ENCODE results near the gene CIAPIN1.
"Not testable (repeated sequence)": the region's sequence is repeated elsewhere in the genome, so short reads cannot be mapped to it uniquely, and the experiment has no call there.

CIAPIN1 gene

DNA sequence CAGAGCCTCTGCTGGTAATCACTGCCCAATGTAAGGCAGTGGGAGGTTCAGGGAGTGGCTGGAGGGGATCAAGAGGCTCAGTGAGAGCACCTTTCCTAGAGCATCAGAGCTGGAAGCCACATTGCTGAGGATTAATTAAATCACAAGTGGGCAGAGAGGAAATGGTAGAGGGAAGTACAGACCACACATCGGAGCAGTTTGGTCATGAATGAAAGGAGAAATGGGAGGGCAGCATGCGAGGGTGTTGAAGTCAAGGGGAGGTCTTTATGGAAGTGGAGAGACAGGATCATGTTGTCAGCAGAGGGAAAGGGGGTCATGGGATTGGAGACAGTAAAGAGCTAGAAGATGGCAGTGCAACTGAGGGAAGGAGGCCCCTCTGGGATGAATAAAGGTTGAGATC, 40.3 kb downstream of the CIAPIN1 start:
- no peak for DNase-seq (ENCODE audit: low read depth in 3 of 3)

GRCh38 chr16:57405097-57405496, 42.1 kb downstream of the CIAPIN1 start:
- no peak for DNase-seq (ENCODE audit: low read depth in 3 of 3)

GRCh38 chr16:57403965-57404817, 43.0 kb downstream of the CIAPIN1 start, which contains the start of gene CCL17:
TSS of gene CCL17 (plus strand) at chr16:57404767. CDS start at chr16:57413933, 9,166 bp downstream.
- DNase-seq (ENCODE audit: low read depth in 3 of 3) = no peak

DNA sequence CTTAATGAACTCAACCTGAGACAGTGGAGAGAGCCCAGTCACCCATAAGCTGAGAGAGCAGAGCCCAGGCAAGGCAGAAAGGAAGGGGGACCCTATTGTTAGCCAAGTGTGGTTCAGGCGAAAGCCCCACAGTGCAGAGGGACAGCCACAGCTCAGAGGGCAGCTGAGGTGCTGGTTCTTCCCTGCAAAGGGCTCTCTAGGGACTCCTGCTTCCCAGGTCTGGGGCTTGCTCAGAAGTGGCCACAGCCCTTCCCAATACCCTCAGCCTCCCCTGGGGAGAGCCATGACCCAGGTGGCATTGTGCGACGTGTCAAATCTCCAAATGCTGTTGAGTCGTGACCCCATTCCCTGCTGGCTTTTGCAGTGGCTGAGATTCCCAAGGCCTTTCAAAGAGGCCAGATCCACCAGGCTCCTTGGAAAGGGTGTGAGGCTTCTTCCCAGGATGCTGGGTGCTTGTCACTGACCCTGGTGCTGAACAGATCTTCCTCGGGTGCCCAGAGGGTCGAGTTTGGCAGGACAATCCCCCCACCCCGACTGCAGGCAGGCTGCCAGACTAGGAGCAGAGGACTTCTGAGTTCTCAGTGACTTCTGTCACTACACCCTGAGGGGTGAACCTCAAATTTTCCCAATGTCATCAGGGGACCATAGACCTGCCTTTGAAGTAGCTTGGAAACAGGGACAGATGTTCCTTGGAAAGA, 45.1 kb downstream of the CIAPIN1 start:
- DNase-seq (ENCODE audit: low read depth in 3 of 3) = no peak

- DNase-seq (ENCODE audit: low read depth in 3 of 3) = not testable (repeated sequence)
These were observed 49.7 kb downstream of the CIAPIN1 start for GRCh38 chr16:57397493-57397892.

- no peak for DNase-seq (ENCODE audit: low read depth in 3 of 3)
These were observed 50.4 kb downstream of the CIAPIN1 start for GRCh38 chr16:57396786-57397185.

DNA sequence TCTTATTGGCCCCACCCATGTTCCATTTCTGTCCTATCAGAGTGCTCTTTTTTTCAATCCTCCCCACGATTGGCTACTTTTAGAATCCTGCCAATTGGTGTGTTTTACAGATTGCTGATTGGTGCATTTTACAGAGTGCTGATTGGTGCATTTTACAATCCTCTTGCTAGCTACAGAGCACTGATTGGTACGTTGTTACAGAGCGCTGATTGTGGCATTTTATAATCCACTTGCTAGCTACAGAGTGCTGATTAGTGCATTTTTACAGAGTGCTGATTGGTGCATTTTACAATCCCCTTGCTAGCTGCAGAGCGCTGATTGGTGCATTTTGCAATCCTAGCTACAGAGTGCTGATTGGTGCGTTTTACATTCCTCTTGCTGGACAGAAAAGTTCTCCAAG, 52.2 kb downstream of the CIAPIN1 start:
- DNase-seq (ENCODE audit: low read depth in 3 of 3) = no peak

- no peak for DNase-seq (ENCODE audit: low read depth in 3 of 3)
These were observed 52.7 kb downstream of the CIAPIN1 start for GRCh38 chr16:57394444-57394843.

- DNase-seq (ENCODE audit: low read depth in 3 of 3) = no peak
These were observed 54.5 kb downstream of the CIAPIN1 start for GRCh38 chr16:57392694-57393093.

DNA sequence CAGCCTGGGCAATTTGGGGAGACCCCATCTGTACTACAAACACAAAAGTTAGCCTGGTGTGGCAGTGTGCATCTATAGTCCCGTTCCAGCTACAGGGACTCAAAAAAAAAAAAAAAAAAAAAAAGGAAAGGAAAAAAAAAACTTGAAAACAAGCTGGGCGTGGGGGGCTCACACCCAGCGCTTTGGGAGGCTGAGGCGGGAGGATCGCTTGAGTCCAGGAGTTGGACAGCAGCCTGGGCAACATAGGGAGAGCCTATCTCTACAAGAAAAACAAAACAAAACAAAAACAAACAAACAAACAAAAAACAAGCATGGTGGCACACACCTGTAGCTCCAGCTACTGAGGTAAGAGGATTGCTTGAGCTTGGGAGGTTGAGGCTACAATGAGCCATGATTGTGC, 55.5 kb downstream of the CIAPIN1 start:
- DNase-seq (ENCODE audit: low read depth in 3 of 3) = no peak

- no peak for DNase-seq (ENCODE audit: low read depth in 3 of 3)
These were observed 55.9 kb downstream of the CIAPIN1 start for GRCh38 chr16:57391300-57391699.

- DNase-seq (ENCODE audit: low read depth in 3 of 3) = no peak
These were observed 56.4 kb downstream of the CIAPIN1 start for GRCh38 chr16:57390636-57391295.

DNA sequence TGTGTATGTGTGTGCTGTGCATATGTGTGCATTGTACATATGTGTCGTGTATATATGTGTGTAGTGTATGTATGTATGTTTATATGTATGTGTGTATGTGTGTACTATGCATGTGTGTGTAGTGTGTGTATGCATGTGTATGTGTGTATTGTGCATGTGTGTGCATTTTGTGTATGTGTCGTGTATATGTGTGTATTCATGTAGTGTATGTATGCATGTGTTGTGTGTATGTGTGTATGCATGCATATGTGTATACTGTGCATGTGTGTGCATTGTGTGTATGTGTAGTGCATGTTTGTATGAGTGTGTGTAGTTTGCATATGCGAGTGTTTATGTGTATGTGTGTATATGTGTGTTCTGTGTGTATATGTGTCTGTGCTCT, 58.1 kb downstream of the CIAPIN1 start:
- DNase-seq (ENCODE audit: low read depth in 3 of 3) = no peak

GRCh38 chr16:57388359-57389086, 58.7 kb downstream of the CIAPIN1 start:
- no peak for DNase-seq (ENCODE audit: low read depth in 3 of 3)

- no peak for DNase-seq (ENCODE audit: low read depth in 3 of 3)
These were observed 59.4 kb downstream of the CIAPIN1 start for GRCh38 chr16:57387598-57388354.

DNA sequence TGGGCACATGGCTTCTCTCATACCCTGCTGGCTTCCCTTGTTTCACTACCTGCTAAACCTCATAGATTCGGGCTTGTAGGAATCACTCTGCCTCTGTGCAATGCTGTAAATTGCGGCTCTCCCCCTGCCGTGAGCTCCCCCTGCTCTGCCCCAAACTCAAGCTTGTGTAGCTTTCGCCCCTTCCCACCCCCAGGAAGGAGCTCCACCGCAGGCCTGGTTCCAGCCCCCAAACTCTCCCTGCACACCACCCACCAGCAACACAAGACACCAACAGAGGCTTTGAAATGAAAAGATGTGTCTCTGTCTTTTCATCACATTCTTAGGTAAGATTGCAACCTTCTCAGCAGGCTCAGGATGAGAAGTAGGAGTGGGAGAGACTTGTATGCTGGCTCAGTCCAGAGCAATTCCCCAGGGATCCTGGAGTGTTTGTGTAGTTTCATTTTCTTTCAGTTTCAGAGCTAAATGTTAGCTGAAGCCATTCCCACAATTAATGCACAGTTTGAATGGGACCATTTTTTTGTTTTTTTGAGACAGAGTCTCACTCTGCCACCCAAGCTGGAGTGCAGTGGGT, 60.7 kb downstream of the CIAPIN1 start:
- DNase-seq (ENCODE audit: low read depth in 3 of 3) = no peak

DNA sequence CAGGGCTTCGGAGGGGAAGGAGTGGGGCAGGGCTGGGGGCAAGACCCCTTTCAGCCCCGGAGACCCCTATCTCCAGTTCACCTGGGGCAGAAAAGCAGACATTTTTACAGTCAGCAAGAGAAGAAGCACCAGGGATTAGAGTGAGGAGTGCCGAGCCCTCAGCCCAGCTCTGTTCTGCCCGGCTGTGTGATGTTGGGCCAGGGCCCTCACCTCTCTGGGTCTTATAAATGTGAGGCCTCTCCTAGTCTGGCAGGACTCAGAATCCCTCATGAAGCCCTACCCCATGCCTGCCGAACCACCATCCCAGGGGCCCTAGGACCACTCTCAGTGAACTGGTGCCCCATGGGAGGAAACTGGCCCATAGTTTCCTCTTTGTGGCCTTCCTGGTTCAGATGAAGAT, 62.1 kb downstream of the CIAPIN1 start:
- no peak for DNase-seq (ENCODE audit: low read depth in 3 of 3)

DNA sequence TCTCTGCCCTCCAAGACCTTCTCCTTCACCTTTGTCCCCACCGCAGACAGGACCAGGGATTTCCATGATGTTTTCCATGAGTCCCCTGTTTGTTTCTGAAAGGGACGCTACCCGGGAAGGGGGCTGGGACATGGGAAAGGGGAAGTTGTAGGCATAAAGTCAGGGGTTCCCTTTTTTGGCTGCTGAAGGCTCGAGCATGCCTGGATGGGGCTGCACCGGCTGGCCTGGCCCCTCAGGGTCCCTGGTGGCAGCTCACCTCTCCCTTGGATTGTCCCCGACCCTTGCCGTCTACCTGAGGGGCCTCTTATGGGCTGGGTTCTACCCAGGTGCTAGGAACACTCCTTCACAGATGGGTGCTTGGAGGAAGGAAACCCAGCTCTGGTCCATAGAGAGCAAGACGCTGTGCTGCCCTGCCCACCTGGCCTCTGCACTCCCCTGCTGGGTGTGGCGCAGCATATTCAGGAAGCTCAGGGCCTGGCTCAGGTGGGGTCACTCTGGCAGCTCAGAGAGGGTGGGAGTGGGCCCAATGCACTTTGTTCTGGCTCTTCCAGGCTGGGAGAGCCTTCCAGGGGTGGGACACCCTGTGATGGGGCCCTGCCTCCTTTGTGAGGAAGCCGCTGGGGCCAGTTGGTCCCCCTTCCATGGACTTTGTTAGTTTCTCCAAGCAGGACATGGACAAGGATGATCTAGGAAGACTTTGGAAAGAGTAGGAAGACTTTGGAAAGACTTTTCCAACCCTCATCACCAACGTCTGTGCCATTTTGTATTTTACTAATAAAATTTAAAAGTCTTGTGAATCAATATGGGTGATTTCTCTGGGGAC, 62.7 kb downstream of the CIAPIN1 start:
- DNase-seq (ENCODE audit: low read depth in 3 of 3) = no peak

DNA sequence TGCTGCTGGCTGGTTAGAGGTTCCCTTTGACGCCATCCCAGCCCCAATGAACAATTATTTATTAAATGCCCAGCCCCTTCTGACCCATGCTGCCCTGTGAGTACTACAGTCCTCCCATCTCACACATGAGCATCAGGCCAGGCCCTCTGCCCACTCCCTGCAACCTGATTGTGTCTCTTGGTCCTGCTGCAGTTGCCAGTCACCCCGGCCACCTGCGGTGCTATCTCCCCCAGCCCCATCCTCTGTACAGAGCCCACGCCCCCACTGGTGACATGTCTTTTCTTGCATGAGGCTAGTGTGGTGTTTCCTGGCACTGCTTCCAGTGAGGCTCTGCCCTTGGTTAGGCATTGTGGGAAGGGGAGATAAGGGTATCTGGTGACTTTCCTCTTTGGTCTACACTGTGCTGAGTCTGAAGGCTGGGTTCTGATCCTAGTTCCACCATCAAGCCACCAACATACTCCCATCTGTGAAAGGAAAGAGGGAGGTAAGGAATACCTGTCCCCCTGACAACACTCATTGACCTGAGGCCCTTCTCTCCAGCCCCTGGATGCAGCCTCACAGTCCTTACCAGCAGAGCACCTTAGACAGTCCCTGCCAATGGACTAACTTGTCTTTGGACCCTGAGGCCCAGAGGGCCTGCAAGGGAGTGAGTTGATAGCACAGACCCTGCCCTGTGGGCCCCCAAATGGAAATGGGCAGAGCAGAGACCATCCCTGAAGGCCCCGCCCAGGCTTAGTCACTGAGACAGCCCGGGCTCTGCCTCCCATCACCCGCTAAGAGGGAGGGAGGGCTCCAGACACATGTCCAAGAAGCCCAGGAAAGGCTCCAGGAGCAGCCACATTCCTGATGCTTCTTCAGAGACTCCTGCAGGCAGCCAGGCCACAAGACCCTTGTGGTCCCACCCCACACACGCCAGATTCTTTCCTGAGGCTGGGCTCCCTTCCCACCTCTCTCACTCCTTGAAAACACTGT, 63.6 kb downstream of the CIAPIN1 start:
- DNase-seq (ENCODE audit: low read depth in 3 of 3) = no peak
